Measurements from ENCODE around the gene C8G. TPM values are rescaled to one million over a fixed set of nuclear protein-coding genes. Genes with fewer than 3 reads are reported as not detected.

The C8G gene
- total and polyA plus RNA-seq, 2 of the 4 experiments (the other 2 are of a cell fraction), result 0.80 TPM; not detected in 1

DNA sequence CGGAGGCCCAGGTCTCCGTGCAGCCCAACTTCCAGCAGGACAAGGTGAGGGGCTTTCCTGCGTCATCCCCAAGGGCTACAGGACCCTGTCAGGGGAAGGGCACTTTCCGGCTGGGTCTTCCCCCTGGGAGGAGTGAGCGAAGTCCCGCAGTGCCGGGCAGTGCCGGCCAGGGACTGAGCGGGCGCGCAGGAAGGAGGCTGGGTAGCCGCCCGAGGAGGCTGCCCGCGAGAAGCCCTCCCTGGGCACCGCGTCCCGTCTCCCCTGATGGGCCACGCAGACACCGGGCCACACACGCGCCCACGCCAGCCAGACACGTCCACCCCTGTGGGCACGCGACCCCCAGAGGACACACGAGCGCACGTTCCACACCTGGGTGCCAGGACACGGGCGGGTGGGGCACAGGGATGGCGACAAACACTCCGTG lies 32.6 kb downstream of the C8G start:
- Histone ChIP-seq H3K9me1 (ENCODE audit: insufficient read depth, low read length) (no peaks in the 10 kb centered on the region), H3K23ac (ENCODE audit: low read depth, low read length) (no peak overlapping the region), H4K8ac (ENCODE audit: low read depth in 2 of 2, low read length in 2 of 2) (peak overlapping the region; percentile 27 to 58; a peak in 2 of 4 replicates), H3K9ac (ENCODE audit: low read depth, low read length) (peak overlapping the region; percentile 48; the same call in 1 of the 2 replicates), H4K20me1 (ENCODE audit: insufficient read depth, low read length) (no peaks in the 10 kb centered on the region), H2BK120ac (ENCODE audit: low read depth, low read length) (peak overlapping the region; percentile 10; the same call in 1 of the 2 replicates), H4K91ac (ENCODE audit: insufficient read depth, low read depth, low read length) (no peak overlapping the region), H2AFZ (replicated peaks; ENCODE audit: low read length, poor library complexity) (peak overlapping the region; percentile 89), H3K4ac (ENCODE audit: low read depth, low read length) (0 out of 2 replicates have a peak overlapping the region, but pooled peaks have one; percentile 24), H3K14ac (replicated peaks; ENCODE audit: low read depth, low read length) (no peak overlapping the region), H3K4me1 (ENCODE audit: control insufficient read depth, insufficient read depth, low read length) (peaks cover 7% of the 10 kb centered on the region; the same call in 1 of the 2 replicates), H2BK15ac (ENCODE audit: low read depth, low read length) (no peak overlapping the region), H2AK9ac (replicated peaks; ENCODE audit: low read depth, low read length, poor library complexity) (peak overlapping the region; percentile 51), H3K9me3 (ENCODE audit: control insufficient read depth, insufficient read depth, low read length) (no peaks in the 10 kb centered on the region), H3K4me3 (ENCODE audit: insufficient read depth, low read depth, low read length) (peak overlapping the region; percentile 60), H3K79me1 (ENCODE audit: low read depth in 1 of 2, low read length in 2 of 2) (no peaks in the 10 kb centered on the region), H3K18ac (ENCODE audit: low read depth, low read length) (peak overlapping the region; percentile 61; the same call in 1 of the 2 replicates), H3K56ac (ENCODE audit: extremely low read depth, insufficient read depth, low read length) (no peak overlapping the region), H3K27me3 (ENCODE audit: control insufficient read depth, insufficient read depth, low read length) (peaks cover 13% of the 10 kb centered on the region; the same call in 1 of the 2 replicates), H2BK20ac (ENCODE audit: low read depth, low read length) (no peak overlapping the region), H2AK5ac (ENCODE audit: low read depth, low read length) (peak overlapping the region; percentile 54), H4K5ac (ENCODE audit: low read depth, low read length) (peak overlapping the region; percentile 50; the same call in 1 of the 2 replicates), H2BK5ac (ENCODE audit: low read depth, low read length, poor library complexity, severe bottlenecking) (no peak overlapping the region), H3K27ac (ENCODE audit: insufficient read depth, low read length) (peak overlapping the region; percentile 12; the same call in 1 of the 2 replicates), H3K36me3 (ENCODE audit: control insufficient read depth, insufficient read depth, low read length) (no peaks in the 10 kb centered on the region), H3K4me2 (ENCODE audit: low read depth, low read length) (peak overlapping the region; percentile 87)
- TF ChIP-seq CHD1 (IDR thresholded peaks at IDR 0.05; ENCODE audit: low read depth, low read length), result no peak
- no peak for TF ChIP-seq CEBPB (IDR thresholded peaks at IDR 0.05; ENCODE audit: low read depth, low read length)
- no peak for TF ChIP-seq MXI1 (IDR thresholded peaks at IDR 0.05; ENCODE audit: borderline replicate concordance, low read depth, low read length)
- TF ChIP-seq RFX5 (IDR thresholded peaks at IDR 0.05; ENCODE audit: low read depth, low read length), result no peak
- no peak for TF ChIP-seq NFE2L2 (IDR thresholded peaks at IDR 0.05; ENCODE audit: low read depth, low read length)
- TF ChIP-seq, protein P1, sequence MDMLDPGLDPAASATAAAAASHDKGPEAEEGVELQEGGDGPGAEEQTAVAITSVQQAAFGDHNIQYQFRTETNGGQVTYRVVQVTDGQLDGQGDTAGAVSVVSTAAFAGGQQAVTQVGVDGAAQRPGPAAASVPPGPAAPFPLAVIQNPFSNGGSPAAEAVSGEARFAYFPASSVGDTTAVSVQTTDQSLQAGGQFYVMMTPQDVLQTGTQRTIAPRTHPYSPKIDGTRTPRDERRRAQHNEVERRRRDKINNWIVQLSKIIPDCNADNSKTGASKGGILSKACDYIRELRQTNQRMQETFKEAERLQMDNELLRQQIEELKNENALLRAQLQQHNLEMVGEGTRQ (IDR thresholded peaks at IDR 0.05; ENCODE audit: low read depth, low read length), result no peak
- TF ChIP-seq, protein P2, sequence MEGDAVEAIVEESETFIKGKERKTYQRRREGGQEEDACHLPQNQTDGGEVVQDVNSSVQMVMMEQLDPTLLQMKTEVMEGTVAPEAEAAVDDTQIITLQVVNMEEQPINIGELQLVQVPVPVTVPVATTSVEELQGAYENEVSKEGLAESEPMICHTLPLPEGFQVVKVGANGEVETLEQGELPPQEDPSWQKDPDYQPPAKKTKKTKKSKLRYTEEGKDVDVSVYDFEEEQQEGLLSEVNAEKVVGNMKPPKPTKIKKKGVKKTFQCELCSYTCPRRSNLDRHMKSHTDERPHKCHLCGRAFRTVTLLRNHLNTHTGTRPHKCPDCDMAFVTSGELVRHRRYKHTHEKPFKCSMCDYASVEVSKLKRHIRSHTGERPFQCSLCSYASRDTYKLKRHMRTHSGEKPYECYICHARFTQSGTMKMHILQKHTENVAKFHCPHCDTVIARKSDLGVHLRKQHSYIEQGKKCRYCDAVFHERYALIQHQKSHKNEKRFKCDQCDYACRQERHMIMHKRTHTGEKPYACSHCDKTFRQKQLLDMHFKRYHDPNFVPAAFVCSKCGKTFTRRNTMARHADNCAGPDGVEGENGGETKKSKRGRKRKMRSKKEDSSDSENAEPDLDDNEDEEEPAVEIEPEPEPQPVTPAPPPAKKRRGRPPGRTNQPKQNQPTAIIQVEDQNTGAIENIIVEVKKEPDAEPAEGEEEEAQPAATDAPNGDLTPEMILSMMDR (conservative IDR thresholded peaks at IDR 0.05; ENCODE audit: low read depth, low read length), result no peak
- no peak for TF ChIP-seq MAFK (IDR thresholded peaks at IDR 0.05; ENCODE audit: low read depth, low read length)
- no peak for TF ChIP-seq SMC3 (IDR thresholded peaks at IDR 0.05; ENCODE audit: low read depth, low read length)
- no peak for TF ChIP-seq BHLHE40 (IDR thresholded peaks at IDR 0.05; ENCODE audit: low read depth, low read length)
- no peak for TF ChIP-seq FOS (IDR thresholded peaks at IDR 0.05; ENCODE audit: low read depth, low read length)
- TF ChIP-seq RCOR1 (IDR thresholded peaks at IDR 0.05; ENCODE audit: insufficient replicate concordance, low read length), result no peak
- no peak for TF ChIP-seq MAZ (IDR thresholded peaks at IDR 0.05; ENCODE audit: borderline replicate concordance, low read depth, low read length)
- no peak for TF ChIP-seq POLR2A (IDR thresholded peaks at IDR 0.05; ENCODE audit: low read depth, low read length)
- TF ChIP-seq, protein P3, sequence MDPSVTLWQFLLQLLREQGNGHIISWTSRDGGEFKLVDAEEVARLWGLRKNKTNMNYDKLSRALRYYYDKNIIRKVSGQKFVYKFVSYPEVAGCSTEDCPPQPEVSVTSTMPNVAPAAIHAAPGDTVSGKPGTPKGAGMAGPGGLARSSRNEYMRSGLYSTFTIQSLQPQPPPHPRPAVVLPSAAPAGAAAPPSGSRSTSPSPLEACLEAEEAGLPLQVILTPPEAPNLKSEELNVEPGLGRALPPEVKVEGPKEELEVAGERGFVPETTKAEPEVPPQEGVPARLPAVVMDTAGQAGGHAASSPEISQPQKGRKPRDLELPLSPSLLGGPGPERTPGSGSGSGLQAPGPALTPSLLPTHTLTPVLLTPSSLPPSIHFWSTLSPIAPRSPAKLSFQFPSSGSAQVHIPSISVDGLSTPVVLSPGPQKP (IDR thresholded peaks at IDR 0.05; ENCODE audit: borderline replicate concordance, low read depth, low read length), result no peak
- TF ChIP-seq RAD21 (IDR thresholded peaks at IDR 0.05; ENCODE audit: low read length), result no peak
- BruUV-seq (replicated peaks), result no TSS peak
- CTCF ChIA-PET, result no interaction called here
- ATAC-seq (ENCODE audit: low read depth), result peak; percentile 4
- dilution Hi-C loops (cut with HindIII; ENCODE audit: low sequenced_read_pairs, unreplicated experiment), result no loop called here
- intact Hi-C loops (cut with micrococcal nuclease), result no loop called here
- in situ Hi-C loops (cut with MboI; ENCODE audit: low sequenced_read_pairs), result no loop called here
- DNase-seq, result no peak
- WGBS, 2 experiments (ENCODE audit: extremely low coverage in 2 of 2, insufficient read length in 1 of 2), result 13% methylated on average over 20 of the region's 33 CpGs; no CpG with 5 or more reads in 1 of the 2 experiments
- POLR2A ChIA-PET (ENCODE audit: unreplicated experiment), result no interaction called here

Measured in IMR-90 (cell line).